ENCODE data around the gene ATP6V0B. TPM values are rescaled to one million over a fixed set of nuclear protein-coding genes. Genes with fewer than 3 reads are reported as not detected.
A peak's percentile ranks its signal among the peaks of the same experiment; 100 is the strongest.

Gene ATP6V0B
- total and polyA plus RNA-seq, 9 of the 15 experiments (the other 6 are each of a cell fraction or from before 2014, with no cell fraction given) = 137 to 328 (median 220) TPM

GRCh38 chr1:43944860-43945259 is 29.9 kb upstream of the ATP6V0B start (continued):
- TF ChIP-seq MGA (IDR thresholded peaks at IDR 0.05) = 0 out of 2 replicates have a peak, but pooled peaks have one; percentile 6

Data from K562 (cell line).